Activated CD8-positive, alpha-beta memory T cell treated with anti-CD3 and anti-CD28 coated beads, Interleukin-2, amount 50 U/mL, for 24 hours (primary cell): ENCODE measurements around the gene SPATA19.

ENCODE experiments used
- DNase-seq: peaks from one replicate; pipeline ENCODE4 v3.0.0-alpha.2; 2020; ENCODE audit errors: extremely low read depth

SPATA19 gene

GRCh38 chr11:133835593-133836548 is 9.4 kb downstream of the SPATA19 start:
- no peak for DNase-seq

DNA sequence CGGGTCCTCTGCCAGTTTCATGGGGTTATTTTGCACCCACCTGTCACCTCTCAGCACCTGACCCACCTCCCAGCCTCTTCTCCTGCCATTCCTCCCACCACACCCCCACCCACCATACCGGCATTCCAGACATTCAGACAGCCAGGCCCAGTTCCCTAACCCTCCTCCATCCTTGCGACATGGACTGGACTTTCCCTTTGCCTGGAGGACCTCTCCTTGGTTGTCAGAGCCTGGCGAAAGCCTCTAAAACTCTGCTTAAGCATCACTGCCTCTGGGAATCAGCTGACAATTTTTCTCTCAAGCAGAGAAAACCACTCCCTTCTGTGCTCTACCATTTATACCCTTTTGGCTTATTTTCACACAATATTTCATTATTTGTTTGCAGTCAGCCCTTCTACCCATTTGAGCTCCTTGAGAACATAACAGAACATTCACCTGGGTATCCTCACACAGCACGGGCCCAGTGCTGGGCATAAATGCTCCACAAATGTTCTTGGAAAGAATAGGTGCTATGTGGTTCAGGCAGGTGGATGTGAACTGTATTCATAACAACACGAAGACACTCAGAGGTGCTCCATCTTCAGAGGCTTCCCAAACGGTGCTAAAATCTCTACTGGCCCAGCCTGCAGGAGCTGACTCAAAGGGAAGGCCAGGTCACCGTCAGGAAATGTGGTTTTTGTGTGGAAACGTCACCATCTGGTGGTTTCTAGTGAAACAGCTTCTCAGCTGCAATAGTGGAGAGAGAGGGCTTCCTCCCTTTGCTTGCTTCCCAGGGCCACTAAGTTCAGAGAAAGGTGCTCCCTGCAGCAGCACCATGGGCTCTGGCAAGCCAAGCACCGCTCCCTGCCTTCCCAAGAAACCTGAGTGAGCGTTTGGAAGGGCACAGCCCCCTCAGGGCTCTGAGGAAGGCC is 10.4 kb downstream of the SPATA19 start:
- DNase-seq, result peak; percentile 19

DNA sequence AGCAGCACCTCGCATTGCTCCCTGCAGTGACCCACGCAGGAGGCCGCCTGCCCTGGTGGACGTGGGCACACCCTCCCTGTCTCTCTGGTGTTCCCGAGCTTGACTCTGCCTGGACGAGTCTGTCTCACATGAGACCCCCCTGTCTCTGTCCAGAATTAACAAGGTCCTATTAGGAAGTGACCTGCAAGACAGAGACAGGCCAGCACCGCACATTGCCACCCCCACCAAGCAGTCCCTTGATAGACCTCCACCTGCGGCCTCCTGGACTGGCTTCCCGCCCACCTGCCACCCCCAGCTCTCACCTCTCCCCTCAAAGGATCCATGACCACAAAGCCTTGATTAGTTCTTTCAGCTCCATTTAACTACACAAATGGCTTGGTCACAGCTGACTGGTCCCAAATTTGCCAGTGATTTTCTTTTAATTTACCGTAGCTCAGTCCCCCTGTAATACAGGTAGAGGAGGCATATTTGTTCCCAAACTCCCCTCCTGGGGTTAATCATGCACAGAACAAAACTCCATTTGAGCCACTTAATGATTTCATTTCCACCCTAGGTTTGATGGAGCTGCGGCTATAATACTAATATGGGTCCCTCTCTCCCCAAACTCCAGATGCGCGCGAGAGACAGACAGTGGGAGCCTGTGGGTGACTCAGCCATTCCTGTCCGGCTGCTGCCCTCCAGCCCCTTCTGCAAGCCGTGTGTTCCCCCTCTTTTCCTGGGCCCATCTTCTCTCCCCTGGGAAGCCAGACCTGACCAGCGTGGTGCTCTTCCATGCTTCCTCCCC is 11.2 kb downstream of the SPATA19 start:
- DNase-seq, result no peak

DNA sequence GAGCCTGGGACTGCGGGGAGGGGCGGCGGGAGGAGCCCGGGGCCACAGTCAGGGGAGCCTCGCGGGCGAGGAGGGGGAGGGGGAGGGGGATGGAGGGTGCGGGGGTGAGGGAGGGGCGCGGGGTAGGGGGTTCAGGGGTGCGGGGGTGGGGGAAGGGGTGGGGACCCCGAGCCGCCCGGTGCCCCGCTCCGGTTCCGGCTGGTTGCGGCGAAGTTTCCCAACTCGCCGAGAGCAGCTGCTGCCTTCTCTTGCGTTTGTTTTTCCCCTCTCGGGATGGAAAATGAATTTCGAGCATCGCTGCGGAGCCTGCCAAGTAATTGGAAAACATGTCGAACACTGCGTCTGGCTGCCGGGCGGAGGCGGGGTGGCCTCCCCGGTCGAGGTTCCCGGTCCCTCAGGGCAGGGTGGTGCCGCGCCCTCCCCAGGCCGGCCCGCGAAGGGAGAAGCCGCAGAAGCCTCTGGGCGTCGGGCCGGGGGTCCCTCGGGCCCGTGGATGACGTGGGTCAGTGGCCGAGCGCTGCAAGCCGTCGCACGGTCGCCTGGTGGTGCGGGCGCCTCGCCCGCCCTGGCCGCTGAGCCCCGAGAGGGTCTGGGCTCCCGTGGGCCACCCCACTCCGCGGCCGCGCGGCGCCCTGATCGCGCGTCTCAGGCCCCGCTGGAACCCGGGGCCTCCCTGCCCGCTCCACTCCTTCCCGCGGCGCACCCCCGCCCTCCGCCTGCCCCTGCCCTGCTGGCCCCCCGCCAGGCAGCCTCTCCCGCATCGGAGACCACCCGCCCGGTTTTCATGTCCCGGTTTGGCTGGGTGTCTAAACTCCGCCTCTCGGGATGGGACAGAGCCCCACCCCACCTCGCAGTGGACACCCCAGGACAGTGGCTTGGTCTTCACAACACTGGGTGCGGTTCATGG is 12.1 kb downstream of the SPATA19 start:
- no peak for DNase-seq

- DNase-seq, result no peak
These were observed 13.0 kb downstream of the SPATA19 start for GRCh38 chr11:133832096-133832990.

GRCh38 chr11:133830931-133831907 is 14.1 kb downstream of the SPATA19 start:
- DNase-seq, result no peak

DNA sequence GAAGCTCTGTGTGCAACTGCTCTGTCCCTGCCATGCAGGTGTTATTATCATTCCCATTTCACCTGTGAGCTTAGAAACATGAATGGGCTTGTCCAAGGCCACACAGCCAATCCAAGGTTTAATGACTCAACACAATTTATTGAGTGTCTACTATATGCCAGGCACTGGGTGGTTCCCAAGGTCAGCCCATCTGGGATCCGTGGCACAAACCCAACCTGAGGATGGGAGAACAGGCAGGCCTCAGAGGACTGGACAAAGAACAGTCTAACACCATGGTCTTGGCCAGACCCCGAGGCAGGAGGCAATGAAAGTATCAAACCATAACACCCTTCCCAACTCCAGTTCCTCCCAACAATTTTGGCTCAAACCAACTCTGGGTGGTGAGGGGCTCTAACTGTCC is 15.7 kb downstream of the SPATA19 start:
- no peak for DNase-seq

DNA sequence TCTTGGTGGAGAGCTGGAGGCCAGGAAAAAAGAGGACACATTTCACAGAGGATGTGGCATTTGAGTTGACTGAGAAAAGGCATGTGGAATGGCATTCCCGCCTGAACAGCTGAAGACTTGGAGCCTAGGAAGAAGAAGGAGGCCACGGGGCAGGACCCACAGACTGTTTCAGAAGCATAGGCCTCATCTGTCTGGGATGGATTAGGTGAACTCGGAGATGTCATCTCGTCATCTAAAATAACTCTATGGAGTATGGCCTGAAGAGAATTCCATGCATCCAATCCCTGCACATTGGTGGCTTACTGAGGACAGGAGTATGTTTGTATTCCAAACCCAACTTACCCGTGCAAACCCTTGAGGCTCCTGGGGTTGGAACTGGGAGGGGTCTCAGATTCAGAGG is 16.4 kb downstream of the SPATA19 start:
- no peak for DNase-seq

- no peak for DNase-seq
These were observed 17.8 kb downstream of the SPATA19 start for GRCh38 chr11:133827556-133827955.

DNA sequence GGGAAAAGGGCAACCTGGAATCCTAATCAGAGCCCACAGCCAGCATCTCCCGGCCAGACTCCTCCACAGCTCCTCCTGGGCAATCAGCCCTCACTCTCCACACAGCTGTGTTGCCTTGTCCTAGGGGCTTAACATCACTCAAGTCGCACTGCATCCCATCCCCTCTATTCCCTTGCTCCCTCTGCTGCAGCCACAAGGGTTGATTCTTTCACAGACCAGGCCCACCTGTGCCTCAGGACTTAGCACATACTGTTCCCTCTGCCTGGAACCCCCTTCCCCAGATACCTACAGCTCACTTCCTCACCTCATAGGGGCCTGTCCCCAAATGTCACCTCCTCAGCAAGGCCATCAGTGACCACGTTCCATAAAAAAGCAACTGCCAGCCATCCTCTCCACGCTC is 18.4 kb downstream of the SPATA19 start:
- no peak for DNase-seq

DNA sequence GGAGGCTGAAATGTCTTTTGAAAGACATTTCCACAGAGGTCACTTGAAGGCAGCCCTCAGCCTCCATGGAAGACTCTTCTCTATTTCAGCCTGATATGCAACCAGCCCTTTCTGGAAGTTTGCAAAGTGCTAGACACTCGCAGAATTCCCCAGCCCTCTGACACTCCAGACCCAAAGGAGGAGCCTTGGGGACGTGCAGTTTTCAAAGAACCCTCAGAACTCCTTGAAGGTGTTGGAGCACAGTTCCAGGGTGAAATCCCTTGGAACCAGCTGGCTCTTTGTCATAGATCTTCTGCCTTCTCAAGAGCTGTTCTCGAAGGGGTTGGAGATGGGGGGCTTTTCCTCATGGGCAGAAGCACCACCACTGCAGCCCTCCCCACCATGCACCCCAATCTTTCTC is 19.6 kb downstream of the SPATA19 start:
- DNase-seq, result no peak

GRCh38 chr11:133825156-133825555 is 20.2 kb downstream of the SPATA19 start:
- no peak for DNase-seq

GRCh38 chr11:133824593-133824992 is 20.7 kb downstream of the SPATA19 start:
- no peak for DNase-seq

DNA sequence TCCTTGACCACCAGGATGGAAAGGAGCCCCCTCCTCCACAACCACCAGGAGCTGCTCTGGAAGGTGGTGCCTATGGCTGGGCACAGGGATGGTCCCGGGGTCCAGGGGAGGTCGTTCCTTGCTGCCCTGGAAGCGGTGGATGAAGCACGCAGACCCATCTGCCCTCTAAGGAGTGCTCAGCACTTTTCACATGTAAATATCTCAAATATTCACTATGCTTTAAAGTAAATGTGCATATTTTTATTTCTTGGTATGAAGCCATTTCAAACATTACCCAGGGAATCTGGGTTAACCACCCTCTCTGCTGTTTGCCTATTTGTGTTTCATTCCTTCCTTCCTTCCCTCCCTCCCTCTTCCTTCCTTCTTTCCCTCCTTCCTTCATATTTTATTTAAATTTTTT is 21.7 kb downstream of the SPATA19 start:
- DNase-seq, result no peak

DNA sequence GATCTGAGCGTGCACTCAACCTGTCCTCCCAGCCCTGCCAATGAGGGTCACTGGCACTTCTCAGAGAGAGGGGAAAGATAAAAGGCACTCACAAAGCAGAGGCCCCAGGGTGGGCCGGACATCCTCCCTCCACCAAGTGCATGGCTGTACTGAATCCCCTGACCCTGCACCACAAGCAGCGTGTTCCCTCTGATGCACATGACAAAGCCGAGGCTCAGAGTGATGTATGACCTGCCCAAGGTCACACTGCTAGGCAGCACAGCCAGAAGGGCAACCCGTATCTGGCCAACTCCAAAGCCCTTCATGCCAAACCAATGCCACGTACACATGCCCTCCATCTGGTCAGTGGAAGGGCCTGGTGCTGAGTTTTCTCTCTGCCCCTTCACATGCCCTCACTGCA is 22.1 kb downstream of the SPATA19 start:
- no peak for DNase-seq

- no peak for DNase-seq
These were observed 23.5 kb downstream of the SPATA19 start for GRCh38 chr11:133821776-133822175.

DNA sequence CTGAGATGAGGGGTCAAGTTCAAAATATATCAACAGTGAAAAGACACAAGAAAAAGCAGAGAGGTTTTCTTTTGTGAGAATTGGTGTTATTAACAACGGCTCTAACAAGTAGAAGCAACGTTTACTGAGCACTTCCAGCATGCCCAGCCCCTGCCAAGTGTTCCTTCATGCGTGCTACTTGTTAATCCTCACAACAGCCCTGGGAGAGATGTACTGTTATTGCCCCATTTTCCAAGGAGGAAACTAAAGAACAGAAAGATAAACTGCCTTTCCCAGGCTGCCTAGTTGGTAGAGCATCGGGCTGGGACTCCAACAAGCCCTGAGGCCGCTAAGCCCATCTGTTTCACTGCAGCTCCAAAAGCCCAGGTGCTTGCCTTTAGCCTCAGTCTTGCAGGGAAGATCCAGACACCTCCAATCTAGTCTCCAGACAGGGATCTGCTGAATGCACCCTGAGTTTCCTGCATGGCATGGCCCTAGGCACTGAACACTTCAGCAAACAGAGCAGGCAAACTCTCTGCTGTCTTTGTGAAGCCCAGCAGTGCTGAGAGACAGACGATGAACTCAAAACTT is 25.5 kb downstream of the SPATA19 start:
- DNase-seq, result no peak

- no peak for DNase-seq
These were observed 26.2 kb downstream of the SPATA19 start for GRCh38 chr11:133819114-133819513.
